OCI-LY1 (cell line): ENCODE measurements around the gene SKA1.

Experiments used
- H2AFZ ChIP-seq: fragments of 200-600 bp; sonication (generic), shearing (Covaris generic); 2 replicates; pipeline ENCODE4 v1.6.0; 2014; ENCODE audit warnings: antibody characterized with exemption, mild to moderate bottlenecking, low read length
- H3F3A ChIP-seq: fragments of 200-600 bp; sonication (generic), shearing (Covaris generic); 2 replicates; pipeline ENCODE4 v1.6.0; 2014; ENCODE audit warnings: mild to moderate bottlenecking, antibody characterized with exemption, low read length, moderate library complexity; ENCODE audit not compliant: insufficient read depth
- H3K27ac ChIP-seq: fragments of 200-600 bp; sonication (generic); 2 replicates; pipeline ENCODE4 v1.5.1; 2014; ENCODE audit warnings: low read length, mixed run types, mild to moderate bottlenecking, low read depth; ENCODE audit not compliant: poor library complexity, severe bottlenecking
- H3K27me3 ChIP-seq: fragments of 200-600 bp; sonication (generic); 2 replicates; pipeline ENCODE4 v1.6.0; 2014; ENCODE audit warnings: antibody characterized with exemption, mild to moderate bottlenecking, low read length, moderate library complexity; ENCODE audit not compliant: insufficient read depth
- H3K36me3 ChIP-seq: fragments of 200-600 bp; sonication (generic); 2 replicates; pipeline ENCODE4 v1.6.1; 2014; ENCODE audit warnings: mild to moderate bottlenecking, antibody characterized with exemption, low read length, moderate library complexity, mixed read lengths; ENCODE audit not compliant: insufficient read depth
- H3K4me1 ChIP-seq: fragments of 200-600 bp; sonication (generic); 2 replicates; pipeline ENCODE4 v1.5.1; 2014; ENCODE audit warnings: mild to moderate bottlenecking, low read length, moderate library complexity; ENCODE audit not compliant: insufficient read depth, severe bottlenecking
- H3K4me2 ChIP-seq: fragments of 200-600 bp; sonication (generic), shearing (Covaris generic); 2 replicates; pipeline ENCODE4 v1.6.1; 2014; ENCODE audit warnings: low read length
- H3K4me3 ChIP-seq: fragments of 200-600 bp; sonication (generic); 2 replicates; pipeline ENCODE4 v1.5.1; 2014; ENCODE audit warnings: low read length, low read depth, mild to moderate bottlenecking, mixed read lengths; ENCODE audit not compliant: poor library complexity, severe bottlenecking
- H3K79me2 ChIP-seq: fragments of 200-600 bp; shearing (Covaris generic); 2 replicates; pipeline ENCODE4 v1.6.1; 2016; ENCODE audit warnings: mixed run types, low read length, mixed read lengths; ENCODE audit not compliant: insufficient read depth
- H3K9ac ChIP-seq: fragments of 200-600 bp; sonication (generic), shearing (Covaris generic); 2 replicates; pipeline ENCODE4 v1.6.1; 2014; ENCODE audit warnings: mild to moderate bottlenecking, low read length, mixed read lengths
- H3K9me2 ChIP-seq: fragments of 200-600 bp; sonication (generic), shearing (Covaris generic); 2 replicates; pipeline ENCODE4 v1.6.1; 2014; ENCODE audit warnings: low read depth, mild to moderate bottlenecking, low read length, mixed read lengths
- H3K9me3 ChIP-seq: fragments of 200-600 bp; shearing (Covaris generic); 2 replicates; pipeline ENCODE4 v1.6.1; 2014; ENCODE audit warnings: low read length, mixed read lengths
- H4K20me1 ChIP-seq: fragments of 200-600 bp; sonication (generic), shearing (Covaris generic); 2 replicates; pipeline ENCODE4 v1.6.0; 2016; ENCODE audit warnings: mild to moderate bottlenecking, low read length; ENCODE audit not compliant: insufficient read depth
- CTCF ChIP-seq: fragments of 200-600 bp; sonication (generic), shearing (Covaris generic); IDR thresholded peaks from 2 replicates; pipeline ENCODE4 v1.5.1; 2017; ENCODE audit warnings: mild to moderate bottlenecking, antibody characterized with exemption, low read length, moderate library complexity, mixed read lengths
- EZH2 ChIP-seq: fragments of 200-600 bp; sonication (generic), shearing (Covaris generic); IDR thresholded peaks from 2 replicates; pipeline ENCODE4 v1.8.0; 2017; ENCODE audit warnings: borderline replicate concordance, mixed run types, mild to moderate bottlenecking, antibody characterized with exemption, low read length, moderate library complexity, mixed read lengths

The SKA1 gene

DNA sequence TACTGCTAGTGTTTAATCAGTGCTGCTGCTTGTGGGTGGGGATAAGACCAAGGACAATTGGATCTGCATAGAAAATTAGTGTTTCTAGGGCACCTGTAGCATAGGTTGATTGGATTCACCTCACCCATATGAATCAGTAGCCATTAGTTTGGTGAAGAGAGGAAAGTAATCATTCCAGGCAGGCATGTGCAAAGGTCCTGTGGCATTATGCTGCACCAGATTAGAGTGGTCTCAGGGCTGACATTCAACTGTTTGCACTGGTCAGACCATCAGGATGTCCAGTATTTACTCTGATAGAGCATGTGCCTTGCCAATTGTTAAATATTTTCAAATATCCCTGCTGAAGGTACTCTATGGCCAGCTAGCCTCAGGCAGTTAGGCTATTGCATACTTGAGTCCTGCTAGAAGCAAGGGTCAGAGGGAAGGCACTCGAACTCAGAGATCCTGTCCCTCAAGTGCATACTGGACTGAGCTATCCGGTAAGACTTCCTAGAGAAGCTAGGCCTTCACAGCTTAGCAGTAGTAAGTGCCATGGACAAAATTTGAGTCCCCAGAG lies 64.7 kb downstream of the SKA1 start:
- Histone ChIP-seq H3K4me3 (no peak overlapping the region), H2AFZ (no peak overlapping the region), H3K27me3 (no peaks in the 10 kb centered on the region), H3K9me2 (no peaks in the 10 kb centered on the region), H3K79me2 (no peaks in the 10 kb centered on the region), H4K20me1 (no peaks in the 10 kb centered on the region), H3F3A (no peaks in the 10 kb centered on the region), H3K27ac (no peak overlapping the region), H3K9ac (no peak overlapping the region), H3K9me3 (no peaks in the 10 kb centered on the region), H3K4me2 (no peak overlapping the region), H3K36me3 (no peaks in the 10 kb centered on the region), H3K4me1 (no peaks in the 10 kb centered on the region)
- no peak for TF ChIP-seq CTCF

GRCh38 chr18:50441016-50441415 lies 66.2 kb downstream of the SKA1 start:
- H3K9me2 ChIP-seq, result no peaks in the 10 kb centered on the region

GRCh38 chr18:50441501-50441900 lies 66.7 kb downstream of the SKA1 start:
- no peaks in the 10 kb centered on the region for H3K9me3 ChIP-seq
- H4K20me1 ChIP-seq, result no peaks in the 10 kb centered on the region
- H3K36me3 ChIP-seq, result no peaks in the 10 kb centered on the region
- H3K27ac ChIP-seq, result no peak overlapping the region
- no peaks in the 10 kb centered on the region for H3K79me2 ChIP-seq
- no peak for TF ChIP-seq EZH2
- TF ChIP-seq CTCF, result no peak
- no peaks in the 10 kb centered on the region for H3K4me1 ChIP-seq
- no peak overlapping the region for H2AFZ ChIP-seq
- H3K4me3 ChIP-seq, result no peak overlapping the region
- H3F3A ChIP-seq, result no peaks in the 10 kb centered on the region
- no peaks in the 10 kb centered on the region for H3K9me2 ChIP-seq
- no peak overlapping the region for H3K4me2 ChIP-seq
- H3K27me3 ChIP-seq, result no peaks in the 10 kb centered on the region
- H3K9ac ChIP-seq, result no peak overlapping the region

More at GRCh38 chr18:50441016-50441415, 66.2 kb downstream of the SKA1 start:
- no peaks in the 10 kb centered on the region for H3K79me2 ChIP-seq
- H3K9ac ChIP-seq, result no peak overlapping the region
- H3K27ac ChIP-seq, result no peak overlapping the region
- no peaks in the 10 kb centered on the region for H3F3A ChIP-seq
- H3K36me3 ChIP-seq, result no peaks in the 10 kb centered on the region
- no peaks in the 10 kb centered on the region for H3K9me3 ChIP-seq
- no peak overlapping the region for H3K4me3 ChIP-seq
- H2AFZ ChIP-seq, result no peak overlapping the region
- no peak overlapping the region for H3K4me2 ChIP-seq
- H3K27me3 ChIP-seq, result no peaks in the 10 kb centered on the region
- TF ChIP-seq EZH2, result no peak
- no peaks in the 10 kb centered on the region for H3K4me1 ChIP-seq
- H4K20me1 ChIP-seq, result no peaks in the 10 kb centered on the region
